Measurements from ENCODE around the gene EMCN. TPM values are rescaled to one million over a fixed set of nuclear protein-coding genes. Genes with fewer than 3 reads are reported as not detected.

The EMCN gene
- total and polyA plus RNA-seq, 10 of the 15 experiments (the other 5 are each of a cell fraction or from before 2014, with no cell fraction given): not detected

GRCh38 chr4:100479971-100480370 lies 37.9 kb downstream of the EMCN start (continued):
- TF ChIP-seq ZBTB11 (CRISPR knock-in tag; IDR thresholded peaks at IDR 0.05): no peak
- TF ChIP-seq IRF4 (IDR thresholded peaks at IDR 0.05; ENCODE audit: low read depth, low read length): no peak
- no peak for TF ChIP-seq CUX1 (IDR thresholded peaks at IDR 0.05; ENCODE audit: insufficient replicate concordance, low read depth, low read length)
- no peak for TF ChIP-seq SIN3A (IDR thresholded peaks at IDR 0.05; ENCODE audit: low read depth, low read length)
- no peak for TF ChIP-seq FOXM1 (IDR thresholded peaks at IDR 0.05; ENCODE audit: low read depth, low read length)
- TF ChIP-seq NFYB (IDR thresholded peaks at IDR 0.05; ENCODE audit: insufficient read depth, low read depth, low read length): no peak
- TF ChIP-seq NR2C1 (IDR thresholded peaks at IDR 0.05): no peak
- no peak for TF ChIP-seq CTCF (IDR thresholded peaks at IDR 0.05 in 2 of 3, conservative IDR thresholded peaks at IDR 0.05 in 1 of 3; ENCODE audit: control insufficient read depth in 2 of 3, extremely low read depth in 1 of 3, insufficient read depth in 1 of 3, low read depth in 3 of 3, low read length in 3 of 3)
- TF ChIP-seq LARP7 (IDR thresholded peaks at IDR 0.05): no peak
